ENCODE measurements around the gene SIGLEC9.
A peak's percentile ranks its signal among the peaks of the same experiment; 100 is the strongest.

The SIGLEC9 gene

DNA sequence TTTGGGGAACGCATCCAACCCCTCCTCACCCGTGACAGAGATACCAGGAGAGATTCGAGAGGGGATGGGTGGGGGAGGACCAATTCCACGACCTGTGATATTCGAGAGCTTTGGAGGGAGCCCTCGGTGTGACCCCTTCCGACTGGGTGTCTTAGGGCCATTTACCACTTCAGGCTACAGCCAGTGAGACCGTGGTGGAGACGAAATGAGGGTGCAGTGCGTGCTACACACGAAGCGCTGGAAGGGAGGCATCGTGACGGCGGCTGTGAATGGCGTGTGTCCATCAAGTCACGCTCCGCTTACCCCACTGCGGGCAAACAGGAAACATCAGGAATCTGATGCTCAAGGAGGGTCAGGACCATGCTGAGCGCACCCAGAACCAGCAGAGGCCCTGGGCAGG lies 26.9 kb upstream of the SIGLEC9 start:
- no peak for DNase-seq

DNA sequence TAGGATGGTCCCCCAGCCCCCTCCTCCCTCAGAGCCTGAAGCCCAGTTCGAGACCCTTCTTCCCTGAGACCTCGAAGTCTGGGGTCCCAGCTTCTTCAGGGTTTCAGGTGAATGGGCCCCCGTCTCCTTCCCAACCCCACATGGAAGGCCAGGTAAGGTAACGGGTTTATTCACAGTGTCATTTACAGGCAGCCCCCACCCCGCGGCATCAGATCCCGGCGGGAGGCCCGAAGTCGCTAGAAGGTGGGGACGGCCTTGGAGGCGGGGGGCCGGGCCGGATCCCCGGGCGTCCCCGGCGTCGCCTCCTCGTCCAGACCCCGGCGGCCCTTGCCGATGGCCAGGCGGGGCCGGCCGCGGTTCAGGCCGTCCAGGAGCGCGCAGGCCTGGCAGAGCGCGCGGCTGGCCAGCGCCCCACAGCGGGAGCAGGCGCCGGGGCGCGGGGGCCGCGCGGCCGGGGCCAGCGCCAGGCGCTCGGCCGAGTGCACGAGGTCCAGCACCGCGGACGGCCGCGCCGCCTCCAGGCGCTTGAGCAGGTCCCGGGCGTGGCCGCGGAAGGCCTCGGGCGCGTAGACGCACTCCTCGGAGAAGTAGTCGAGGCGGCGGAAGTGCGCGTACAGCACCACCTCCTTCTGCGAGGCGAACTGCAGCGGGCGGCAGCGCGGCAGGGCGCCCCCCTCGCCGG lies 26.2 kb upstream of the SIGLEC9 start:
- peak; percentile 18 for DNase-seq

GRCh38 chr19:51099047-51099382 lies 25.7 kb upstream of the SIGLEC9 start:
- DNase-seq = no peak

- no peak for DNase-seq
Observed at GRCh38 chr19:51100601-51101000, 24.1 kb upstream of the SIGLEC9 start.

- DNase-seq = no peak
Observed at GRCh38 chr19:51101171-51101865, 23.4 kb upstream of the SIGLEC9 start.

DNA sequence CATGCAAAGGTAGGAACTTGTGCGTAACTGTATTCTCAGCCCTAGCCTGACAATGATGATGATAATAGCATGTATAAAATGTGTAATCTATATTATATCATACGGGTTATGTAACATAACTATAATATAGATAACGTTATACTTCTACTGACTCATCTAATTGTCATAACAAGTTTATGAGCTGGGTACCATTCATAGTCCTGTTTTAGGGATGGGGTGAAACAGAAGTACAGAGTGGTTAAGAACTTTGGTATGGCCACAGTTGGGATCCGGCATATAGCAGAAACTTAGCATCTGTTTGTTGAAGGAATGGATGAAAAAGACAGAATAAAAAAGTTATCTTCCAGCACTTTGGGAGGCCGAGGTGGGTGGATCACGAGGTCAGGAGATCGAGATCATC lies 21.7 kb upstream of the SIGLEC9 start:
- no peak for DNase-seq

DNA sequence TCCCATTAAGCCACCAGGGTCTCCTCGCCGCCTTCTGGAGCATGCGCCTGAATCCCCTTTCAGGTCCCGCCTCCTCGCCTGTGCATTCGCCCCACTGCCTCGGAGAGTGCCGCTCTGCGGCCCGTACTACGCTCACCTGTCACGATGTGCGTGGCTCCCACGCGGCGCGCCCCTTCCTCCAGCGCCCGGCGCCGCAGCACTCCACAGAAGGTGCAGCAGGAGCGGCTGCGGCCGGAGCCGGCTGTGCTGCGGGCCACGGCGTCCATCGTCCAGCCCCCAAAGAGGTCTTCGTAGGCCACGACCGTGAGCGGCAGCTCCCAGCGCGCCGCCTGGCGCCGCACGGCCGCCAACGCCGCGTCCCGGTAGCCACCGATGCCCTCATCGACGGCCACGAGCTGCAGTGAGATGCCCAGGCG lies 20.8 kb upstream of the SIGLEC9 start:
- DNase-seq = no peak

- DNase-seq = no peak
Observed at GRCh38 chr19:51107406-51108065, 17.2 kb upstream of the SIGLEC9 start.

DNA sequence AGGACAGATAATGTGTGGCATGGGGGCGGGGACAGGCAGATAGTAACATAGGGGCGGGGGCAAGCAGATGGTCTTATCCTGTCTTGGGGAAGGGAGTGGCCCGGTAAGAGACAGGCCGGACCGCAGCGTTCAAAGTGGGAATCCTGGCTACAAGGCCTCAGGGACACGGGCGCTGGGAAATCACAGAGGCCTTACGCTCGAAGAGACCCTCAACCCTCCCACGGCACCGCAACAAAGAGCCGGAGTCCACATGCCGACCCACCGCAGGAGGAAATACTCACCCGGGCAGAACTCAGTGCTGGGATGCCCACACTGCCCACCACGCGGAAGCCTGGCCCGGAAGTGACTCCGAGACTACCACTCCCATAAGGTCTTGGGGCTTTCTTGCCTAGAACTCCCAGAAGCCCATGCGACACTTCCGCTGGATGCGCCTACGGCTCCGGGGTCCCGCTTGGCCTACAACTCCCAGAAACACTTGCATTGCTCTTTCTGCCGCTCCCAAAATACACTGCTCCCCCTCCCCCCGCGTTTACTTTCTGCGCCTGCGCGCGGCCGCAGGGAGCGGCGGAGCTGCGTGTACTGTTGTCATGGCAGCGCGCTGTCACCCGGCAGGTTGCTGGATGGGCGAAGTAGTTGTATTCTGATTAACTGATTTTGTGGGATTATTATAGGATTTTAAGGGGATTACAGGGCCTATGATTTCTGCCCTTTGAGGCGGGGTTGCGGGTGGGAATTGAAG lies 16.5 kb upstream of the SIGLEC9 start, which contains the start of gene CTU1:
Gene CTU1 (minus strand): TSS at position 344 of the 739 bp plus-strand sequence. CDS start 3,840 bp downstream, outside the sequence.
- DNase-seq = peak; percentile 94

DNA sequence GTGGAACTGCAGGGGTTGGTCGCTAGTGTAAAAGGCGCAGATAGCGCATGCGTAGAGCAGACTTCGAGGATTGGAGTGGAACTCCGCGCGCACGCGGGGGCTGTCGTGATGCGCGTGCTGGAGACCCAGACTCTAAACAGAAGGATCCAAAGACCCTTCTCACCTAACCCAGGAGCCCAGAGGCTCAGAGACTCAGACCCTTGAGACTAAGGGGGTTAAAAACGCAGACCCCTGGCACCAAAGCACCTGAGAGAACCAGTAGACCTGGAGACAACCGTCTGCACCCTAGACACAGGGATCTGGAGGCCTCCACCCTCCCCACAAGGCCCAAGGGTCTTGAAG lies 15.9 kb upstream of the SIGLEC9 start:
- DNase-seq = no peak

GRCh38 chr19:51110666-51110971 lies 14.1 kb upstream of the SIGLEC9 start:
- no peak for DNase-seq

DNA sequence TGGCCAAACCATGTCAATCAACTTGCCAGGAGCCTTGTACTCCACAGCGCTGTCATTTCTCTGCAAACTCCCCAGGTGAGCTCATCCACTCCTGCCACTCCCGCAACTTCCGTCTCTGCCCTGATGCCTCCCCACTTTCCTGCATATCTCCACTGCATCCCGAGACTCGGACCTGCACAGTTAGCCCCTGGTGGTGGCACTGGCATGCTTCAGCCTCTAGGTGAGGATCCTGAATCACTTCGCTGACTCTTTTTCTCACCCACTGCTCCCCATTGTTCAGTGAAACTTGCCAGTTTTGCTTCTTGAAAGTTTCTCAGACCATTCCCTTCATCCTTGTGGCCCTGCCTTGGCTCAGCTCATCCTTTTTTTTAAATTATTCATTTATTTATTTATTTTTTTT lies 13.1 kb upstream of the SIGLEC9 start:
- DNase-seq = no peak

DNA sequence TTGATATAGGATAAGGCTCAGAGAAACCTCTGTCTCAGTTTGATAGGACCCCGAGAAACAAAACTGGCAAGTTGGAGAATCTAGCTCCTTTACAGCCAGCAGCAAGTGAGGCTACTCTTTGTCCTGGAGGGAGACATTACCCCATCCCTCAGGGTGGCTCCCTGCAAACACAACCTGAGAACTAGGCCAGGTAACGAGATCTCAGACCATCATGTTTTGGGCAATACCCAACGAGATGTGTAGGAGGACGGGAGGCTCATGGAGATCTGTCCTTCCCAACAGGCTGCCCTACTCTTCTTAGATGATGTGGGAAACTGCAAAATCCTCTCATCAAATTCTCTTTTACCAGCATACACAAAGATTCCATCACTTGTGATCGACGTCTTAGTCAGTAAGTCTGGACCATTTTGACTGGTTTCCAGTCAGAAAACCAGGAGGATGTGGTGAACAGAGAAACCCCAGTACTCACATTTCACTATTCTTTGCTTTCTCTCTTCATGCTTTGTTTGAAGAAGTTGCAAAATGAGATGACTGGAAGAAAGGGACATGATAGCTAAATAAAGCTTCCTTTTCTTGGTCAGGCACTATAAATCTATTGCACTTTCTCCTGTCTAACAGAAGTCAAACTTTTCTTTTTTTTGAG lies 10.5 kb upstream of the SIGLEC9 start:
- no peak for DNase-seq

- DNase-seq = no peak
Observed at GRCh38 chr19:51116736-51117286, 7.9 kb upstream of the SIGLEC9 start.

DNA sequence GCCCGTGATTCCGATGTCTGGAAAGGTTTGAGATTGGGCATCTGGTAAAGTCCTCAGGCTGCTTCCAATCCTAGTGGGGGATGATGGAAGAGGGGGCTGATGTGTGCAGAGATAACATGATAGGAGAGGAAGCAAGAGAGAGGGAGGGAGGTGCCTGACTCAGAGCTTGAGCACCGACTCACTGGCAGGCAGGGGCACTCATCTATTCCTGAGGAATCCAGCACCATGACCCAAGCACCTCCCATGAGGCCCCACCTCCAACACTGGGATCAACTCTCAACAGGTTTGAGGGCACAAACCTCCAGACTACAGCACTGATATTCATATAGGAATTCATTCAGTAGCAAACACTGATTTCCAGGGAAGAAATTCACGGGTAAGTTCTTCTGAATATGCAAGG lies 5.6 kb upstream of the SIGLEC9 start:
- DNase-seq = no peak

DNA sequence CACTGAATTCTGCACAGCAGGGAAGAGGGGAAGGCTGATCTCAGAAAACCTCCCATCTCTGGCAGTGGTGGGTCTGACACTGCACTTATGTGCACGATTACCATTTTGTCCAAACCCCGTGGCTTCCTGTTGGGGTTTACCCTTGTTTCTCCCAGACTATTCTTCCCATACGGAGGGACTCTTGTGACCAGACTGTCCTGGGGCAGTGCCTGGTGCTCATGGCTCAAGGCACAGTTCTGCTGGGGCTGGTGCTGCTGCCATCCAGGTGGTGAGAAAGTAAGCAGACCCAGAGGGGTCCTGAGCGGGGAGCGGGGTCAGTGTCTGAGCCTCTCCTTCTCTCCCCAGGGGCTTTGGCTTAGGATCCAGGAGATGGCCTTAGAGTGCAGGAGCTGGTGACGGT lies 5.1 kb upstream of the SIGLEC9 start:
- DNase-seq = no peak

DNA sequence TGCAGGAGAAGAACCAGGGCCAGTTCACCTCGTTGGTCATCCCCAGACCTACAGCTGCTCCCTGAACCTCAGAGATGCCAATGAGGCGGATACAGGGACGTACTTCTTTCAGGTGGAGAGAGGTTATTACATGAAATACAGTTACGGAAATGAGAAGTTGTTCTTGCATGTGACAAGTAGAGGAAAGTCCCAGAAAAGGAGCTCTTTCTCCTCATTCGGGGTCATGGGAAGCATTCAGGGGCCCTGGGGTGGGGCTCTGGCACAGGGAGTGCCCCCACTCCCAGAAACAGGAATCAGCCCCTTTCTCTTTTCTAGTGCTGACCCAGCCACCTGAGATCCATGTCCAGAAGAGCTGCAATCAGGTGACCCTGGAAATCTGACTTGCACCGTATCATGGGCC lies 4.5 kb upstream of the SIGLEC9 start:
- DNase-seq = no peak

- DNase-seq = no peak
Observed at GRCh38 chr19:51121257-51121656, 3.4 kb upstream of the SIGLEC9 start.

DNA sequence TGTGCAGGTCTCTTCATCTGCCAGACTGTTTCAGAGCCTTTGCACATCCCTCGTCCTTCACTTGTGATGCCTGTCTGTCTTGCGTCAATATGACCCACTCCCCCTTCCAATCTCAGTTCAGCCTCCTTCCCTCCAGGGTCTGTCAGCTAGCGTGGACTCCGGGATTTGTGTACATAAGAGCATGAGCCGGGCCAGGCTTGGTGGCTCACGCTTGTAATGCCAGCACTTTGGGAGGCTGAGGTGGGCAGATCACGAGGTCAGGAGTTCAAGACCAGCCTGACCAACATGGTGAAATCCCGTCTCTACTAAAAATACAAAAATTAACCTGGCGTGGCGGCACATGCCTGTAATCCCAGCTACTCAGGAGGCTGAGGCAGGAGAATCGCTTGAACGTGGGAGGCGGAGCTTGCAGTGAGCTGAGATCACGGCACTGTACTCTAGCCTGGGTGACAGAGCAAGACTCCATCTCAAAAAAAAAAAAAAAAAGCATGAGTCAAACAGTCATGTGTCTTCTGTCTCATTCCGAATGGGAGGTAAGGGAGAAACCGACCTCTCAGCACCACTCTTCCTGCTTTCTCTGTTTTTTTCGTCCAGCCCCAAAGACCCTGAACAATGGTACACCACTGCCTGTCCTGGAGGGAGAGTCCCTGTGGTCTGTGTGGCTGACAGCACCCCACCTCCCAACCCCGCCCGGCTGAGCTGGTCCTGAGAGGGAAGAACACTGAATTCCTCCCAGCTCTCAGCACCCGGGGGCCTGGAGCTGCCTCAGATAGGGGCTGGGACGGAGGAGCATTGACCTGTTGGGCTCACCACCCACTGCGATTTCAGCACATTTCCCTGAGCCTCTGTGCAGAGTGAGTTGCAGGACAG lies 2.4 kb upstream of the SIGLEC9 start:
- no peak for DNase-seq

DNA sequence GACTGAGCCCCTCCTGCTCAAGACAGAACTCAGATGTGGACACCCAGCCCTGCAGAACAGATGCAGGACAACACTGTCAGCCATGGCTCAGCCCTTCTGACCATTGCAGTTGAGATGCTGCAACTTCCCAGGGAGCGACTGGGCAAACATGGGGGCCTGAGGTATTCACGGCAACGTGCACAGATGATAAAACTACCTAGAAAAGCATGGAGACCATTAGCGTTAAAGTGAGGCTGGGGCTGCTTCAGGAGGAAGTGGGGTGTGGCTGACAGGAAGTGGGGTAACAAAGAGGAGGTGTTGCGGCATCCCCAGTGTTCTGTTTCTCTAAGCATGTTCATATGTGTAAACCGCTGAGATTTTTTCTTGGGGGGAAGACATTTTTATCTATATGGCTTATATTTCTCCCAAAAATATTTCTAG lies 1.3 kb upstream of the SIGLEC9 start:
- DNase-seq = no peak

DNA sequence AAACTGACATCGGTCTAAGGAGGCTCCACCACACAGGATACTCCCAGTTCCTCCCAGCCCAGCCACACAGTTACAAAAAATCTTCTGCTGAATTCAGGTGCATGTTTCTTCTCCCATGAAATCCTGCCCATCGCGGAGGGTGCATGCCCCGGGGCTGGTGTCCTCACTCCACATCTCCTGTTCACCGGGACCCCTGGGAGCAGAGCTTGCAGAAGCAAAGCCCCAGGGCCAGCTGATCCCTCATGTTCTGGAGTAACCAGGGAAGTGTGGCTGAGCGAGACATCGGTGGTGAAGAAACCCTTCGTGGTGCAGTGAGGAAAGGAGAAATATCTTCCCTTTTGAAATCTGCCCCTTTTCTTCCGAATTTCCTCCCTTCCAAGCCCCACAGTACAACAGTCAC lies 904 bp upstream of the SIGLEC9 start:
- no peak for DNase-seq

GRCh38 chr19:51124216-51124615 lies 490 bp upstream of the SIGLEC9 start:
- no peak for DNase-seq
